Suprapubic skin (tissue), 4 donors: ENCODE results near the gene STXBP5.

Experiments
- EP300 ChIP-seq: sonication (generic); formaldehyde crosslinking; IDR thresholded peaks from one replicate; pipeline ENCODE4 v1.6.1; 2017; ENCODE audit warnings: antibody characterized with exemption
- POLR2A ChIP-seq, 2 donors: fragments of 450-650 bp; IDR thresholded peaks; one replicate each; pipeline ENCODE4 v1.6.1; 2017; ENCODE audit warnings: antibody characterized with exemption in 2 of 2, mild to moderate bottlenecking in 2 of 2, moderate library complexity in 2 of 2
- POLR2AphosphoS5 ChIP-seq, 3 donors: sonication (generic); formaldehyde crosslinking; IDR thresholded peaks; one replicate each; pipeline ENCODE4 v1.6.1; 2017; ENCODE audit warnings: antibody characterized with exemption in 3 of 3
- TF ChIP-seq, protein P1 (sequence below), 2 donors: fragments of 200-600 bp in 1 of 2; fragments of 450-650 bp in 1 of 2; sonication (generic) in 1 of 2; IDR thresholded peaks; one replicate each; pipeline ENCODE4 v1.5.1; 2016 to 2019; ENCODE audit warnings: antibody characterized with exemption in 2 of 2, mild to moderate bottlenecking in 1 of 2, moderate library complexity in 1 of 2

DNA sequence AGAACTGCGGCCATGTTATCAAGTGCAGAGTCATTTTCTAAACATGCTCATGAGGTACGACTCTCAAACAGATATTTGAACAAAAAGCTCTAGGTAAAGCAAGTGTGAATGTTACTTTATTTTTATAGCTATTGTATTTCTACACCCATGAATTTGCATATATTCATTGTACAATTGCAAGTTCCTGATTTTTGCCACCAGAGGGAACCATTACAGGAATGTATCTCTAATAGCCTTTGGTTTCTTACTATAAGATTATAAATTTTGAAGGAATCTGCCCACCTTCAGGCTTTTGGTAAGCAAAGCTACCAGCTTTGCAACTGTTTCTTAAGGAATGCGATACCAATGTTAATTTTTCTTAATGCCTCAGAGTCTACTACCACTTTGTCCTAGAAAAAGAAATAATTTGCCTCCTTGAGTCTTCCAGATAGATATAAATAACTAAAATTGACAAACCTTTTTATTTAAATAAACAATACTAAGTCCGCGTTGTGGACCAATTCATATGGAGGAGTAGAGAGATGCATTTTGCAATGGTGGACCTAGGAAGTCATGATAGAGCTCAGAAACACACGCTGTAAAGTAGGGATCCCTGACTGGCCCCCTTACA lies 178.8 kb downstream of the STXBP5 start:
- TF ChIP-seq, protein P1, sequence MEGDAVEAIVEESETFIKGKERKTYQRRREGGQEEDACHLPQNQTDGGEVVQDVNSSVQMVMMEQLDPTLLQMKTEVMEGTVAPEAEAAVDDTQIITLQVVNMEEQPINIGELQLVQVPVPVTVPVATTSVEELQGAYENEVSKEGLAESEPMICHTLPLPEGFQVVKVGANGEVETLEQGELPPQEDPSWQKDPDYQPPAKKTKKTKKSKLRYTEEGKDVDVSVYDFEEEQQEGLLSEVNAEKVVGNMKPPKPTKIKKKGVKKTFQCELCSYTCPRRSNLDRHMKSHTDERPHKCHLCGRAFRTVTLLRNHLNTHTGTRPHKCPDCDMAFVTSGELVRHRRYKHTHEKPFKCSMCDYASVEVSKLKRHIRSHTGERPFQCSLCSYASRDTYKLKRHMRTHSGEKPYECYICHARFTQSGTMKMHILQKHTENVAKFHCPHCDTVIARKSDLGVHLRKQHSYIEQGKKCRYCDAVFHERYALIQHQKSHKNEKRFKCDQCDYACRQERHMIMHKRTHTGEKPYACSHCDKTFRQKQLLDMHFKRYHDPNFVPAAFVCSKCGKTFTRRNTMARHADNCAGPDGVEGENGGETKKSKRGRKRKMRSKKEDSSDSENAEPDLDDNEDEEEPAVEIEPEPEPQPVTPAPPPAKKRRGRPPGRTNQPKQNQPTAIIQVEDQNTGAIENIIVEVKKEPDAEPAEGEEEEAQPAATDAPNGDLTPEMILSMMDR (IDR thresholded peaks at IDR 0.05) = peak in 1 of 2 donors; percentile 42
- TF ChIP-seq POLR2AphosphoS5 (IDR thresholded peaks at IDR 0.05) (no peak), POLR2A (IDR thresholded peaks at IDR 0.05) (no peak), EP300 (no peak)
